Neural progenitor cell (in vitro differentiated cells): ENCODE results near the gene SPTLC3. TPM values are rescaled to one million over a fixed set of nuclear protein-coding genes. Genes with fewer than 3 reads are reported as not detected.

Experiments used
- DNase-seq: peaks from one replicate; pipeline ENCODE4 v3.0.0-alpha.2; 2016; ENCODE audit warnings: low spot score
- H2AFZ ChIP-seq: fragments of 200-600 bp; sonication (generic); replicated peaks from 2 replicates; pipeline ENCODE4 v1.6.1; 2016; ENCODE audit warnings: antibody characterized with exemption
- H3F3A ChIP-seq: fragments of 200-600 bp; sonication (generic); 2 replicates; pipeline ENCODE4 v1.6.1; 2016; ENCODE audit warnings: antibody characterized with exemption, low read depth
- H3K27ac ChIP-seq: fragments of 200-600 bp; sonication (generic); 2 replicates; pipeline ENCODE4 v1.5.1; 2016; ENCODE audit warnings: mild to moderate bottlenecking
- H3K27me3 ChIP-seq: fragments of 200-600 bp; sonication (generic); 2 replicates; pipeline ENCODE4 v1.6.1; 2016; ENCODE audit warnings: mild to moderate bottlenecking, moderate library complexity
- H3K36me3 ChIP-seq: fragments of 200-600 bp; sonication (generic); 2 replicates; pipeline ENCODE4 v1.5.1; 2016
- H3K4me1 ChIP-seq: fragments of 200-600 bp; sonication (generic); 2 replicates; pipeline ENCODE4 v1.6.1; 2016; ENCODE audit warnings: mixed run types
- H3K4me2 ChIP-seq: fragments of 200-600 bp; sonication (generic); 2 replicates; pipeline ENCODE4 v1.6.1; 2016
- H3K4me3 ChIP-seq: fragments of 200-600 bp; sonication (generic); 2 replicates; pipeline ENCODE4 v1.5.1; 2016
- H3K79me2 ChIP-seq: fragments of 200-600 bp; sonication (generic); 2 replicates; pipeline ENCODE4 v1.6.1; 2016; ENCODE audit warnings: low read depth
- H3K9ac ChIP-seq: fragments of 200-600 bp; sonication (generic); 2 replicates; pipeline ENCODE4 v1.6.1; 2016
- H3K9me3 ChIP-seq: fragments of 200-600 bp; sonication (generic); 2 replicates; pipeline ENCODE4 v1.5.1; 2016; ENCODE audit warnings: low read depth
- H4K20me1 ChIP-seq: fragments of 200-600 bp; sonication (generic); 2 replicates; pipeline ENCODE4 v1.6.1; 2016; ENCODE audit warnings: low read depth
- H3K27ac Mint-ChIP-seq: 3 replicates; pipeline ENCODE4 v1.8.0; 2021; ENCODE audit warnings: mixed read lengths
- H3K27me3 Mint-ChIP-seq: 2 replicates; pipeline ENCODE4 v1.8.0; 2022; ENCODE audit warnings: low read depth, mild to moderate bottlenecking, inconsistent platforms, moderate library complexity, mixed read lengths; ENCODE audit not compliant: insufficient read depth
- H3K36me3 Mint-ChIP-seq: 3 replicates; pipeline ENCODE4 v1.8.0; 2021; ENCODE audit warnings: mixed read lengths
- H3K4me1 Mint-ChIP-seq: 3 replicates; pipeline ENCODE4 v1.8.0; 2021; ENCODE audit warnings: mixed read lengths
- H3K4me3 Mint-ChIP-seq: 3 replicates; pipeline ENCODE4 v1.8.0; 2021; ENCODE audit warnings: mild to moderate bottlenecking, moderate library complexity, mixed read lengths
- H3K9me3 Mint-ChIP-seq: 3 replicates; pipeline ENCODE4 v1.8.0; 2020; ENCODE audit warnings: mixed read lengths
- EZH2 ChIP-seq: fragments of 200-600 bp; sonication (generic); IDR thresholded peaks from 2 replicates; pipeline ENCODE4 v1.6.1; 2017; ENCODE audit warnings: antibody characterized with exemption, mild to moderate bottlenecking, moderate library complexity
- EZH2phosphoT487 ChIP-seq: fragments of 200-600 bp; sonication (generic); IDR thresholded peaks from 2 replicates; pipeline ENCODE4 v1.6.1; 2017; ENCODE audit warnings: antibody characterized with exemption
- total RNA-seq: library from RNA; depleted of rRNA; stranded (reverse); fragments of >200 nt; gene quantifications from 2 replicates; pipeline ENCODE4 v1.2.3, GENCODE V29; 2015; ENCODE audit warnings: low replicate concordance
- TF ChIP-seq, protein P1 (sequence below): fragments of 200-600 bp; sonication (generic); IDR thresholded peaks from 2 replicates; pipeline ENCODE4 v1.5.1; 2017; ENCODE audit warnings: antibody characterized with exemption, mild to moderate bottlenecking

Gene SPTLC3
- total RNA-seq, 1 donor from 2014 or later: 4.2 TPM

DNA sequence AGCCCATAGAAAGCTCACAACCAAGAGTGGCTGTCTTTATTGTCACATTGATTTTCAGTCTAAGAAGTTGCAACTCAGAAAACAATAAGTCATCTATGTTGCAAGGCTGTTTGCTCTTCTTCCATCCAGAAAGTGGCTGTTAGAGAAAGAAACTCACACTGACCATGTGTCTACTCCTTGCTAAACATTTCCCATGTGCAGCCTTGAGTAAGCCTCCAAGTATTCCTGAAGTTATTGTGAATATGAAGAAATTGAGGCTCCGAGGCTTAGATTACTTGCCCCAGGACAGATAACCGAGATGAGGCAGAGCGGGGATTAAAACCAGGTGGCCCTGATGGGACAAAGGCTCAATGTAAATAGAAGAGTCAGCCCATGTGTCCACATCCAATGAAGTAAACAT is 105.0 kb downstream of the SPTLC3 start:
- no peaks in the 10 kb centered on the region for H3F3A ChIP-seq
- no peaks in the 10 kb centered on the region for H3K79me2 ChIP-seq
- no peak overlapping the region for H3K9ac ChIP-seq
- TF ChIP-seq EZH2: no peak
- TF ChIP-seq EZH2phosphoT487: no peak
- TF ChIP-seq, protein P1, sequence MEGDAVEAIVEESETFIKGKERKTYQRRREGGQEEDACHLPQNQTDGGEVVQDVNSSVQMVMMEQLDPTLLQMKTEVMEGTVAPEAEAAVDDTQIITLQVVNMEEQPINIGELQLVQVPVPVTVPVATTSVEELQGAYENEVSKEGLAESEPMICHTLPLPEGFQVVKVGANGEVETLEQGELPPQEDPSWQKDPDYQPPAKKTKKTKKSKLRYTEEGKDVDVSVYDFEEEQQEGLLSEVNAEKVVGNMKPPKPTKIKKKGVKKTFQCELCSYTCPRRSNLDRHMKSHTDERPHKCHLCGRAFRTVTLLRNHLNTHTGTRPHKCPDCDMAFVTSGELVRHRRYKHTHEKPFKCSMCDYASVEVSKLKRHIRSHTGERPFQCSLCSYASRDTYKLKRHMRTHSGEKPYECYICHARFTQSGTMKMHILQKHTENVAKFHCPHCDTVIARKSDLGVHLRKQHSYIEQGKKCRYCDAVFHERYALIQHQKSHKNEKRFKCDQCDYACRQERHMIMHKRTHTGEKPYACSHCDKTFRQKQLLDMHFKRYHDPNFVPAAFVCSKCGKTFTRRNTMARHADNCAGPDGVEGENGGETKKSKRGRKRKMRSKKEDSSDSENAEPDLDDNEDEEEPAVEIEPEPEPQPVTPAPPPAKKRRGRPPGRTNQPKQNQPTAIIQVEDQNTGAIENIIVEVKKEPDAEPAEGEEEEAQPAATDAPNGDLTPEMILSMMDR: no peak
- H3K27me3 Mint-ChIP-seq: peaks cover 4% of the 10 kb centered on the region
- no peaks in the 10 kb centered on the region for H3K36me3 Mint-ChIP-seq
- H3K27me3 ChIP-seq: no peaks in the 10 kb centered on the region
- no peak overlapping the region for H3K4me3 ChIP-seq
- no peak overlapping the region for H3K4me2 ChIP-seq
- H4K20me1 ChIP-seq: no peaks in the 10 kb centered on the region
- peaks cover 7% of the 10 kb centered on the region for H3K4me1 ChIP-seq
- no peaks in the 10 kb centered on the region for H3K9me3 ChIP-seq
- H3K36me3 ChIP-seq: no peaks in the 10 kb centered on the region
- H2AFZ ChIP-seq: no peak overlapping the region
- H3K27ac Mint-ChIP-seq: no peak overlapping the region
- H3K4me1 Mint-ChIP-seq: peaks cover 13% of the 10 kb centered on the region
- no peaks in the 10 kb centered on the region for H3K9me3 Mint-ChIP-seq
- DNase-seq: no peak
- H3K4me3 Mint-ChIP-seq: no peak overlapping the region
- no peak overlapping the region for H3K27ac ChIP-seq

DNA sequence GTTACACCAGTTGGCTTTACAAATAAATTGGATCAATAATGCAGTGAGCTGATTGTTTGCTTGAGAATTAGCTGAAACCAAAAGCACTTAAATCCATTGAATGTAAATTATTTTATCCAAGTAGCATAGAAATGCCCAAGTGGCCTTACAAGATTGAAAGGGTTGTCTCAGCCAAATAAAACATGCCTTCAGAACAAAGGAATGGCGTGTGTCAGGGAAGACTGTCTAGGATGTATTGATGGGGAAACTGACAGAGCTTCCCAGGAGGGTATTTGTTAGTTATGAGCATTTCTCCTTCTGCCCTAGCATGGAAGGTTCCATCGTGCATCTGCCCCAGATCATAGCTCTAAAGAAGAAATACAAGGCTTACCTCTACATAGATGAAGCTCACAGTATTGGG is 108.4 kb downstream of the SPTLC3 start:
- Histone ChIP-seq H3K36me3 (no peaks in the 10 kb centered on the region), H3K27ac (no peak overlapping the region), H3F3A (no peaks in the 10 kb centered on the region), H3K9ac (no peak overlapping the region), H3K79me2 (no peaks in the 10 kb centered on the region), H3K4me2 (no peak overlapping the region), H3K4me3 (no peak overlapping the region), H3K9me3 (no peaks in the 10 kb centered on the region), H2AFZ (no peak overlapping the region), H3K4me1 (no peaks in the 10 kb centered on the region), H3K27me3 (no peaks in the 10 kb centered on the region), H4K20me1 (no peaks in the 10 kb centered on the region)
- Mint-ChIP-seq H3K36me3 (peaks cover under 1% of the 10 kb centered on the region), H3K4me3 (no peak overlapping the region), H3K27me3 (no peaks in the 10 kb centered on the region), H3K4me1 (no peaks in the 10 kb centered on the region), H3K27ac (no peak overlapping the region), H3K9me3 (no peaks in the 10 kb centered on the region)
- DNase-seq: no peak
- TF ChIP-seq EZH2phosphoT487: no peak
- TF ChIP-seq, protein P1: no peak
- no peak for TF ChIP-seq EZH2

DNA sequence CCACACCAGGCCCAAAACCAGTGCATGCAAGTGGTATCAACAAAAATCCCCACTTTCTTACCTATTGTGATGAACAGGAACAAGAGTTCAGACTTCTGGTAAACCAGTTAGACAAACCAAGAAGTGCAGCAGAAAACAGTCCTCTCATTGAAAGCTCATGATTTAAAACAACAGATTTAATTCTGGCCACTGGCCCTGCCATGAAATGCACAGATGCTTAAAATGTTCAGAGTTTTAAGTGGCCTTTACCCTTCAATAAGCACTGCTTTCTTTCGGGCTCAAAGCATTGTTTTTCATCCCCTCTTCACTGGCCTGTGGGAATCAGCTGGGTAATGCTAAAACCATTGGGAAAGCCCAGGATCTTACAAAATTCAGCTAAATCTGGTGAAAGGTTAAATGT is 109.9 kb downstream of the SPTLC3 start:
- Histone ChIP-seq H4K20me1 (no peaks in the 10 kb centered on the region), H3K9me3 (no peaks in the 10 kb centered on the region), H3K27ac (no peak overlapping the region), H3K4me2 (no peak overlapping the region), H3K36me3 (no peaks in the 10 kb centered on the region), H3K9ac (no peak overlapping the region), H3K79me2 (no peaks in the 10 kb centered on the region), H2AFZ (no peak overlapping the region), H3K4me1 (no peaks in the 10 kb centered on the region), H3K27me3 (no peaks in the 10 kb centered on the region), H3F3A (no peaks in the 10 kb centered on the region), H3K4me3 (no peak overlapping the region)
- no peak overlapping the region for H3K4me3 Mint-ChIP-seq
- H3K9me3 Mint-ChIP-seq: no peaks in the 10 kb centered on the region
- no peak for DNase-seq
- no peak overlapping the region for H3K27ac Mint-ChIP-seq
- TF ChIP-seq, protein P1: no peak
- TF ChIP-seq EZH2: no peak
- no peak for TF ChIP-seq EZH2phosphoT487
- H3K4me1 Mint-ChIP-seq: no peaks in the 10 kb centered on the region
- H3K27me3 Mint-ChIP-seq: no peaks in the 10 kb centered on the region
- H3K36me3 Mint-ChIP-seq: peaks cover 1% of the 10 kb centered on the region

DNA sequence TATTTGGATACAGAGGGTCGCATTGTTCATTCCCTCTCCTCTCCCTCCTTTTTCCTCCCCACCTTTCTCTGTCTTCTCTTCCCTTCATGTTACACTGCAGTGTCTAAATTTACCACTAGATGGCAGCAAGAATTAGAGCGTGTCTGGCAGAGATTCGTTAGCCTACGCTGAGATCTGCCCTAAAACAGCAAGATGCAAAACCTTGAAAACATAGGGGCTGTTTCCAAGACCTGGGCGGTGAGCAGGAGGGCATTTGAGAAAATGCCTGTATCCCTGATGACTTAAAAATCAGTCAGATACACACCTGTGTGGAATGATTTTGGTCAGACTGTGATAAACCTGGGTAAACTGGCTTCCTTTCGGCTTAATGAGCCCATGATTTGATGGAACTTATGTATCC is 110.8 kb downstream of the SPTLC3 start:
- no peak overlapping the region for H3K4me3 ChIP-seq

More for the DNA sequence above, 110.8 kb downstream of the SPTLC3 start:
- H3K4me3 Mint-ChIP-seq: no peak overlapping the region
- Histone ChIP-seq H2AFZ (no peak overlapping the region), H3K4me2 (no peak overlapping the region), H3K9me3 (no peaks in the 10 kb centered on the region), H3K27me3 (no peaks in the 10 kb centered on the region), H3K36me3 (no peaks in the 10 kb centered on the region), H3K79me2 (no peaks in the 10 kb centered on the region), H3F3A (no peaks in the 10 kb centered on the region), H3K4me1 (no peaks in the 10 kb centered on the region), H3K27ac (no peak overlapping the region), H4K20me1 (no peaks in the 10 kb centered on the region), H3K9ac (no peak overlapping the region)
- H3K9me3 Mint-ChIP-seq: no peaks in the 10 kb centered on the region
- H3K36me3 Mint-ChIP-seq: peaks cover 1% of the 10 kb centered on the region
- no peak overlapping the region for H3K27ac Mint-ChIP-seq
- DNase-seq: peak; percentile 77
- H3K27me3 Mint-ChIP-seq: no peaks in the 10 kb centered on the region
- H3K4me1 Mint-ChIP-seq: no peaks in the 10 kb centered on the region
- TF ChIP-seq EZH2: no peak
- TF ChIP-seq, protein P1: peak; percentile 95
